Endometrial microvascular endothelial cells (primary cell): ENCODE data around the gene RSPH1. TPM values are rescaled to one million over a fixed set of nuclear protein-coding genes. Genes with fewer than 3 reads are reported as not detected.

ENCODE experiments used
- in situ Hi-C: cut with HindIII; loops from 2 replicates; pipeline ENCODE4 v1.10.0; 2017; ENCODE audit warnings: low sequenced_read_pairs, low pct_unique_long_range_greater_than_20kb; ENCODE audit errors: inconsistent ontology term
- total RNA-seq: library from RNA; depleted of rRNA; stranded (reverse); fragments of >200 nt; gene quantifications from one replicate; pipeline ENCODE4 v1.2.3, GENCODE V29; 2015; ENCODE audit errors: inconsistent ontology term

The RSPH1 gene
- total RNA-seq, 1 donor from 2014 or later: not detected

- in situ Hi-C loops: no loop called here
Measured at GRCh38 chr21:42423685-42424084, 72.3 kb downstream of the RSPH1 start.

DNA sequence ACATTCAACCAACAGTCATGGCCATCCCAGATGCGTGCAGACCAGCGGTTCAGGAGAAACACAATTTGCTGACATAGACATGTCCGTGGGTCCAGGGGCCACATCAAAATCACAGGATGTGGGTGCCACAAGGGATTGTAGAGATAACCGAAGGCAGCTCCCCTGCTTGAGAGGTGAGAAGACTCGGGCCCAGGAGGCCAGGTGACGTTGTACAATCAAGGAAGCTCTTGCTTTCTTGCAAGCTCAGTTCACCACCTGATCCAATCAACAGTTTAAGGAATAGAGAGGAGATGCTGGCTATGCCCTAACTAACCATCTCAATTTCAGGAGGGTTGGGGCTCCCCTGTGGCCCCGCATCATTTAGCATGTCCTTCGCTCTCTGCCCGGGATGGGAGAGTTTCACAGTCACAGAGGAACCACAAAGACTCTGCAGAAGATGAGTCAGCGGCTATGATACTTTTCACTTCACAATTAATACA lies 72.8 kb downstream of the RSPH1 start:
- in situ Hi-C loops: no loop called here

Other genes starting within 250 kb of the RSPH1 start
- not detected for gene TFF3, start 180.8 kb downstream of the RSPH1 start, total RNA-seq
- gene TFF2, start 145.2 kb downstream of the RSPH1 start, total RNA-seq: not detected
- not detected for gene TFF1, start 129.7 kb downstream of the RSPH1 start, total RNA-seq
- not detected for gene TMPRSS3, start 100.2 kb downstream of the RSPH1 start, total RNA-seq
- gene UBASH3A, start 92.3 kb downstream of the RSPH1 start, total RNA-seq: not detected
- gene SLC37A1, start 17.6 kb upstream of the RSPH1 start, total RNA-seq: 7.0 TPM
- not detected for gene PDE9A, start 157.4 kb upstream of the RSPH1 start, total RNA-seq